Astrocyte (in vitro differentiated cells and primary cell): ENCODE data around the gene KIAA1328. TPM values are rescaled to one million over a fixed set of nuclear protein-coding genes. Genes with fewer than 3 reads are reported as not detected.
A peak's percentile ranks its signal among the peaks of the same experiment; 100 is the strongest.

Source experiments
- DNase-seq: peaks from one replicate; pipeline ENCODE4 v3.0.0-alpha.2; 2010; ENCODE audit warnings: low read depth
- FAIRE-seq: peaks from 2 replicates; lab custom pipeline; 2011; peaks lifted over from hg19 to GRCh38; lab: Jason Lieb, UNC
- H2AFZ ChIP-seq: 2 replicates; pipeline ENCODE4 v1.6.0; 2012; ENCODE audit warnings: low read depth, low read length, inconsistent platforms
- H3K27ac ChIP-seq: 2 replicates; pipeline ENCODE4 v1.5.1; 2011; ENCODE audit warnings: low read depth, low read length, inconsistent platforms
- H3K27me3 ChIP-seq: 2 replicates; pipeline ENCODE4 v1.6.0; 2011; ENCODE audit warnings: low read length, inconsistent platforms; ENCODE audit not compliant: insufficient read depth
- H3K36me3 ChIP-seq: 2 replicates; pipeline ENCODE4 v1.5.1; 2011; ENCODE audit warnings: low read length, inconsistent platforms; ENCODE audit not compliant: insufficient read depth
- H3K4me1 ChIP-seq: 2 replicates; pipeline ENCODE4 v1.5.1; 2011; ENCODE audit warnings: low read length, inconsistent platforms; ENCODE audit not compliant: insufficient read depth
- H3K4me2 ChIP-seq: 2 replicates; pipeline ENCODE4 v1.6.0; 2012; ENCODE audit warnings: low read length, inconsistent platforms
- H3K4me3 ChIP-seq: 2 replicates; pipeline ENCODE4 v1.5.1; 2011; ENCODE audit warnings: low read depth, mild to moderate bottlenecking, low read length, inconsistent platforms; ENCODE audit not compliant: insufficient read depth
- H3K79me2 ChIP-seq: 2 replicates; pipeline ENCODE4 v1.6.0; 2012; ENCODE audit warnings: mild to moderate bottlenecking, low read length, inconsistent platforms; ENCODE audit not compliant: insufficient read depth
- H3K9ac ChIP-seq: 2 replicates; pipeline ENCODE4 v1.6.0; 2012; ENCODE audit warnings: mild to moderate bottlenecking, low read length, inconsistent platforms
- H3K9me3 ChIP-seq: 2 replicates; pipeline ENCODE4 v1.5.1; 2012; ENCODE audit warnings: low read depth, mild to moderate bottlenecking, low read length, inconsistent platforms; ENCODE audit not compliant: insufficient read depth
- H4K20me1 ChIP-seq: 2 replicates; pipeline ENCODE4 v1.6.0; 2012; ENCODE audit warnings: low read length, inconsistent platforms; ENCODE audit not compliant: insufficient read depth
- H3K27ac Mint-ChIP-seq: one replicate; pipeline ENCODE4 v1.8.0; 2021; ENCODE audit warnings: mild to moderate bottlenecking, mixed read lengths; ENCODE audit not compliant: unreplicated experiment
- H3K27me3 Mint-ChIP-seq: one replicate; pipeline ENCODE4 v1.8.0; 2021; ENCODE audit warnings: low read depth, mixed read lengths; ENCODE audit not compliant: unreplicated experiment
- H3K36me3 Mint-ChIP-seq: one replicate; pipeline ENCODE4 v1.8.0; 2021; ENCODE audit warnings: low read depth, mixed read lengths; ENCODE audit not compliant: unreplicated experiment
- H3K4me1 Mint-ChIP-seq: one replicate; pipeline ENCODE4 v1.8.0; 2021; ENCODE audit warnings: low read depth, mixed read lengths; ENCODE audit not compliant: unreplicated experiment
- H3K4me3 Mint-ChIP-seq: one replicate; pipeline ENCODE4 v1.8.0; 2021; ENCODE audit warnings: mild to moderate bottlenecking, moderate library complexity, mixed read lengths; ENCODE audit not compliant: unreplicated experiment
- H3K9me3 Mint-ChIP-seq: one replicate; pipeline ENCODE4 v1.8.0; 2021; ENCODE audit warnings: mild to moderate bottlenecking, mixed read lengths; ENCODE audit not compliant: unreplicated experiment
- CTCF ChIP-seq: IDR thresholded peaks from 2 replicates; pipeline ENCODE4 v1.5.1; 2011; ENCODE audit warnings: low read depth, mild to moderate bottlenecking, inconsistent platforms, low read length, moderate library complexity; ENCODE audit not compliant: insufficient read depth
- EZH2 ChIP-seq: IDR thresholded peaks from 2 replicates; pipeline ENCODE4 v1.6.1; 2012; ENCODE audit warnings: mild to moderate bottlenecking, low read length, inconsistent platforms; ENCODE audit not compliant: insufficient read depth
- total RNA-seq: library from RNA; stranded (reverse); gene quantifications from 2 replicates; pipeline ENCODE4 v1.2.1, GENCODE V29; 2021

Gene KIAA1328
- total RNA-seq, 1 donor from 2014 or later: 3.7 TPM

- Histone ChIP-seq H3K9ac (no peak overlapping the region), H4K20me1 (no peaks in the 10 kb centered on the region), H3K27ac (no peak overlapping the region), H3K9me3 (no peaks in the 10 kb centered on the region), H3K4me2 (no peak overlapping the region), H3K4me3 (no peak overlapping the region), H3K79me2 (no peaks in the 10 kb centered on the region), H3K27me3 (no peaks in the 10 kb centered on the region), H2AFZ (no peak overlapping the region), H3K4me1 (peaks cover 7% of the 10 kb centered on the region), H3K36me3 (no peaks in the 10 kb centered on the region)
- peaks cover 10% of the 10 kb centered on the region for H3K4me1 Mint-ChIP-seq
- no peak overlapping the region for H3K27ac Mint-ChIP-seq
- H3K36me3 Mint-ChIP-seq: peaks cover 2% of the 10 kb centered on the region
- H3K27me3 Mint-ChIP-seq: peaks cover 1% of the 10 kb centered on the region
- TF ChIP-seq EZH2: no peak
- TF ChIP-seq CTCF: no peak
- DNase-seq (no peak), FAIRE-seq (no peak)
- H3K4me3 Mint-ChIP-seq: no peak overlapping the region
- no peaks in the 10 kb centered on the region for H3K9me3 Mint-ChIP-seq
Measured at GRCh38 chr18:36783792-36784191, 45.1 kb upstream of the KIAA1328 start.

- H3K4me1 Mint-ChIP-seq: peaks cover 10% of the 10 kb centered on the region
- peak; percentile 81 for DNase-seq
Measured at GRCh38 chr18:36786686-36787085, 42.2 kb upstream of the KIAA1328 start.

More at GRCh38 chr18:36786686-36787085, 42.2 kb upstream of the KIAA1328 start:
- Histone ChIP-seq H4K20me1 (no peaks in the 10 kb centered on the region), H2AFZ (no peak overlapping the region), H3K4me2 (no peak overlapping the region), H3K9ac (no peak overlapping the region), H3K36me3 (no peaks in the 10 kb centered on the region), H3K79me2 (no peaks in the 10 kb centered on the region), H3K9me3 (no peaks in the 10 kb centered on the region), H3K27me3 (no peaks in the 10 kb centered on the region), H3K27ac (no peak overlapping the region), H3K4me3 (no peak overlapping the region), H3K4me1 (peaks cover 7% of the 10 kb centered on the region)
- Mint-ChIP-seq H3K36me3 (peaks cover 11% of the 10 kb centered on the region), H3K4me3 (no peak overlapping the region), H3K27me3 (no peaks in the 10 kb centered on the region), H3K27ac (peak overlapping the region; percentile 86), H3K9me3 (no peaks in the 10 kb centered on the region)
- FAIRE-seq: peak; percentile 76
- TF ChIP-seq EZH2 (no peak), CTCF (no peak)
